GM19324 (cell line): Measurements from ENCODE around the gene CSDE1.

ENCODE experiments used
- ATAC-seq: cut with Tn5 transposase; IDR thresholded peaks from one replicate; pipeline ENCODE4 v1.9.1; 2021; ENCODE audit warnings: mild to moderate bottlenecking, moderate library complexity; ENCODE audit not compliant: unreplicated experiment, low FRiP score

CSDE1 gene

GRCh38 chr1:114750780-114751179, 7.0 kb downstream of the CSDE1 start:
- no peak for ATAC-seq

- no peak for ATAC-seq
These were observed 7.9 kb downstream of the CSDE1 start for GRCh38 chr1:114749835-114750234.

GRCh38 chr1:114746450-114747121, 11.2 kb downstream of the CSDE1 start:
- ATAC-seq = no peak

- no peak for ATAC-seq
These were observed 12.5 kb downstream of the CSDE1 start for GRCh38 chr1:114745291-114745690.

GRCh38 chr1:114741963-114742746, 15.6 kb downstream of the CSDE1 start:
- no peak for ATAC-seq

- no peak for ATAC-seq
These were observed 17.5 kb downstream of the CSDE1 start for GRCh38 chr1:114740331-114740730.

GRCh38 chr1:114737314-114737849, 20.4 kb downstream of the CSDE1 start:
- ATAC-seq = no peak

- ATAC-seq = no peak
These were observed 22.3 kb downstream of the CSDE1 start for GRCh38 chr1:114735479-114735878.

GRCh38 chr1:114729782-114730181, 28.0 kb downstream of the CSDE1 start:
- ATAC-seq = no peak

- no peak for ATAC-seq
These were observed 29.2 kb downstream of the CSDE1 start for GRCh38 chr1:114728553-114728952.

GRCh38 chr1:114725230-114725629, 32.6 kb downstream of the CSDE1 start:
- no peak for ATAC-seq

GRCh38 chr1:114723915-114724314, 33.9 kb downstream of the CSDE1 start:
- no peak for ATAC-seq

GRCh38 chr1:114723457-114723856, 34.3 kb downstream of the CSDE1 start:
- ATAC-seq = no peak

GRCh38 chr1:114720492-114720891, 37.3 kb downstream of the CSDE1 start:
- ATAC-seq = no peak

GRCh38 chr1:114719424-114719787, 38.4 kb downstream of the CSDE1 start:
- no peak for ATAC-seq

- no peak for ATAC-seq
These were observed 38.9 kb downstream of the CSDE1 start for GRCh38 chr1:114718661-114719423.

GRCh38 chr1:114716304-114717170, 41.2 kb downstream of the CSDE1 start, which contains the start of gene NRAS:
TSS of gene NRAS (minus strand) at chr1:114716771. CDS start at chr1:114716160, 611 bp downstream.
- ATAC-seq = peak; percentile 96

GRCh38 chr1:114715952-114716303, 41.9 kb downstream of the CSDE1 start:
- ATAC-seq = no peak

GRCh38 chr1:114712977-114713376, 44.8 kb downstream of the CSDE1 start:
- ATAC-seq = no peak

GRCh38 chr1:114710360-114710759, 47.4 kb downstream of the CSDE1 start:
- ATAC-seq = no peak
